Iris pigment epithelial cell (primary cell): ENCODE results near the gene KCNH2.
"Not testable (repeated sequence)": the region's sequence is repeated elsewhere in the genome, so short reads cannot be mapped to it uniquely, and the experiment has no call there.

Experiments
- DNase-seq: peaks from one replicate; pipeline ENCODE4 v3.0.0-alpha.2; 2011; ENCODE audit warnings: low read depth

The KCNH2 gene

GRCh38 chr7:151012031-151012692 lies 34.0 kb upstream of the KCNH2 start:
- DNase-seq, result no peak

GRCh38 chr7:151011616-151012015 lies 33.5 kb upstream of the KCNH2 start:
- DNase-seq, result not testable (repeated sequence)

DNA sequence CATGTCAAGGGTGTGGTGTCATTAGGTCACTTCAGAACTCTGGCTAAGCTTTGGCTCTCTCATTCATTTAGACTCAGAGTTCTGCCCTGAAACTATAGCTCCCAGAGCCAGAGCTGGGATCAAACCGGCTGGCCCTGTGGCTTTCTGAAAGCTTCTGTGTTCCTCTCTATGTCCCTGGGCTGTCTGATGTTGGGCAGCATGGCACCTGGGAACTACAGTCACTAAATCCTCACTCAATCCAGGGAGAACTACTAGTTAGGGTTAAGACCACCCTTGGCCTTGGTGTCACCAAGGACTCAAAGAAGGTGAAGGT lies 32.9 kb upstream of the KCNH2 start:
- DNase-seq, result no peak

DNA sequence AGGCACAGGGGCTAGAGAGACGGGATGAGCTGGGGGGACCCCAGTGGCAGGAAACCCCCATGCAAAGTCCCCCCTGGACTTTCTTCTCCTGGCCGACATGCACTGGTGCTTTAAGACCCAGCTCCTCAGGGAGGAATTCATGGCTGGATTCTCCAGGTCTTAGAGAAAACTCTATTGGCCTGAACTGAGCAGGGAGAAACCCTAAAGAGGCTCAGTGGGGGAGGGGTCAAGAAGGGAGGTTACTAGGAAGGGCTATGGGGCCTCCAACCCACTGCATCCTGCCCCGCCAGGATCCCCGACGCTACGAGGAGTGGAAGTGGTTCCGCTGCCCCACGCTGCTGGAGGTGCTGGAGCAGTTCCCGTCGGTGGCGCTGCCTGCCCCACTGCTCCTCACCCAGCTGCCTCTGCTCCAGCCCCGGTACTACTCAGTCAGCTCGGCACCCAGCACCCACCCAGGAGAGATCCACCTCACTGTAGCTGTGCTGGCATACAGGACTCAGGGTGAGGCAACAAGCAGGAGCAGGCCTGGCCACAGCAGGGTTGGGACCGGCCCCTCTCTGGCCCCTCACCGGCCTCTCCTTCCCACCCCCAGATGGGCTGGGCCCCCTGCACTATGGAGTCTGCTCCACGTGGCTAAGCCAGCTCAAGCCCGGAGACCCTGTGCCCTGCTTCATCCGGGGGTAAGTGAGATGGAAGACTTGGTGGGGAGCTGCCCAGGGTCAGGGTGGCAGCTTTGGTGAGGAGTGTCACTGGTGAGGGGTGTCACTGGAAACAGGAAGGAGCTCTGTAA lies 32.4 kb upstream of the KCNH2 start:
- no peak for DNase-seq

GRCh38 chr7:151010037-151010306 lies 31.9 kb upstream of the KCNH2 start:
- no peak for DNase-seq

GRCh38 chr7:151009327-151010036 lies 31.4 kb upstream of the KCNH2 start:
- DNase-seq, result no peak

GRCh38 chr7:151008511-151009323 lies 30.6 kb upstream of the KCNH2 start:
- no peak for DNase-seq

DNA sequence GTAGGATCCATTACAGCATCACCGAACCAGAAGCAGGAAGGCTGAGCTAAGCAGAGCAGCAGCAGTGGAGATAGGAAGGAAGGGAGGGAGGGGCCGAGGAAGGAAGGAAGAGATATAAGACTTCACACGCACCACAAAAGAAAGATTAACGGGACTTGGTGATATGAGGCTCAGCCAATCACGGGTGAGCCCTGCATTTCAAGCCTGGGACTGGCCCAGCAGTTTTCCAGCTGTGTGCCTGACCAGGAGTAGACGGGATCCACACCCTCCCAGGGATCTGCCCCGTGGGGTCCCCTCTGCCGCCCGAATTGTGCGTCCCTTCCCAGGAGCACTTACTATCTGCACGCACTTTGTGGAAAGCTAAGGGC lies 30.0 kb upstream of the KCNH2 start:
- no peak for DNase-seq

- no peak for DNase-seq
Observed at GRCh38 chr7:151007469-151007898, 29.4 kb upstream of the KCNH2 start.

DNA sequence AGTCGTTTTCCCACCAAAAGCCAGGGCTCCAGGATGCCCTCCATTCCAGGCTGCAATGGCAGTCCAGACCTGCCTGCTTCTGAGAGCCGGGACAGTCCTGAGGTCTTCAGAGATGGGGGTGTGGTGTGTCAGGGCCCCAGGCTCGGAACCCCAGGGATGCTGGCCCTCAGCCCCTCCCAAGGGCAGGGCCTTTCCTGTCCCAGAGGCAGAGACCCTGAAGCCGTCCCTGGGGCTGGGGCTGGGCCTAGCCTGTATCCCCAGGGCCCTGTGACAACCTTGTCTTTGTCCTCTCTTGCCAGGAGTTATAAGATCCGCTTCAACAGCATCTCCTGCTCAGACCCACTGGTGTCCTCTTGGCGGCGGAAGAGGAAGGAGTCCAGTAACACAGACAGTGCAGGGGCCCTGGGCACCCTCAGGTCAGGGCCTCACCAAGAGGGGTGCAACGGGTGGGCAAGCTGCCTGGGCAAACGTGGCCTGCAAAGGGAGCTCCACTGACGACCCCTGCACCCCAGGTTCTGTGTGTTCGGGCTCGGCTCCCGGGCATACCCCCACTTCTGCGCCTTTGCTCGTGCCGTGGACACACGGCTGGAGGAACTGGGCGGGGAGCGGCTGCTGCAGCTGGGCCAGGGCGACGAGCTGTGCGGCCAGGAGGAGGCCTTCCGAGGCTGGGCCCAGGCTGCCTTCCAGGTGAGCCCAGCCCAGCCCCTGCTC lies 28.6 kb upstream of the KCNH2 start:
- DNase-seq, result no peak

DNA sequence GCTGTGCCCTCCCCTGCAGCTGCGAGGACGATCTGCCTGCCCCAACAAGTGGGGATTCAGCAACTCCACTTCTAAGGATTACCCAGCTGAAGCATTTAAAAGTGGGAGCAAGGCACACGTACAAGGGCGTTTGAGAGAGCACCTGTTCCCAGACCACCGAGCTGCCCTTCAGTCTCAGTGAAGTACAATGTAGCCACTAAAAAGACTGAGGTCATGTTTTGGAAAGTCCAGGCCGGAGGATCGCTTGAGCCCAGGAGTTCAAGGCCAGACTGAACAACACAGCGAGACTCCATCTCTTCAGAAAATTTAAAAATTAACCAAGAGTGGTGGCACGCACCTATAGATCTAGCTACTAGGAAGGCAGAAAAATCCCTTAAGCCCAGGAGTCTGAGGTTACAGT lies 27.4 kb upstream of the KCNH2 start:
- no peak for DNase-seq

- no peak for DNase-seq
Observed at GRCh38 chr7:151003572-151003971, 25.5 kb upstream of the KCNH2 start.

DNA sequence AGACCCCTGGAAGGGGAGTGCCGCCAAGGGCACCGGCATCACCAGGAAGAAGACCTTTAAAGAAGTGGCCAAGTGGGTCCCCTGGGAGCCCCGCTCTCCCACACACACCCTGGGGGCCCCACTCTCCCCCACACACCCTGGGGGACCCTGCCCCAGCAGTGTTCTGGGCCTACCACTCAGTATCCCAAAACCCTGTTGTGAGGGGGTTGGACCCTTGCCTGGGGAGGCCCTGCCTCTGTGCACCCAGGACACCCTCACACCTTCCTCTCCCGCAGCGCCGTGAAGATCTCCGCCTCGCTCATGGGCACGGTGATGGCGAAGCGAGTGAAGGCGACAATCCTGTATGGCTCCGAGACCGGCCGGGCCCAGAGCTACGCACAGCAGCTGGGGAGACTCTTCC lies 23.4 kb upstream of the KCNH2 start:
- no peak for DNase-seq

DNA sequence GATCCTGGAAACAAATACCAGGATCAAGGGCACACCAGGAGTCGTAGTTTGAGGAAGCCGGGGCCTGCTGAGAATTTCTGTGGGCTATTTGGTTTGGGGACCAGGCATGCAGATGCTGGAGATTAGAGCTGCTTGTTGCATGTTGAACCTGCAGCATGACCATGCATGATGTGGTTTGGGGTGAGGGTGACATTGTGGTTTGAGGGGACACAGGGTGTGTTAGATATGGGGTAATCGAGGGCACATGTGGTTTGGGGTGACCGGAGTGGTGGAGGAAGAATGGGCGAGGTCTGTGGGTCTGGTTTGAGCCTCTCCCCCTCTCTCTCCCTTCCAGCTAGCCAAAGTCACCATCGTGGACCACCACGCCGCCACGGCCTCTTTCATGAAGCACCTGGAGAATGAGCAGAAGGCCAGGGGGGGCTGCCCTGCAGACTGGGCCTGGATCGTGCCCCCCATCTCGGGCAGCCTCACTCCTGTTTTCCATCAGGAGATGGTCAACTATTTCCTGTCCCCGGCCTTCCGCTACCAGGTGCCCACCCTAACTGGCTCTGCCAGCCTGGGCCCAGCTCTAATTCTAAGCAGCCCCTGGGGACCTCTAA lies 22.9 kb upstream of the KCNH2 start:
- DNase-seq, result no peak

GRCh38 chr7:150999497-151000230 lies 21.5 kb upstream of the KCNH2 start:
- DNase-seq, result no peak

DNA sequence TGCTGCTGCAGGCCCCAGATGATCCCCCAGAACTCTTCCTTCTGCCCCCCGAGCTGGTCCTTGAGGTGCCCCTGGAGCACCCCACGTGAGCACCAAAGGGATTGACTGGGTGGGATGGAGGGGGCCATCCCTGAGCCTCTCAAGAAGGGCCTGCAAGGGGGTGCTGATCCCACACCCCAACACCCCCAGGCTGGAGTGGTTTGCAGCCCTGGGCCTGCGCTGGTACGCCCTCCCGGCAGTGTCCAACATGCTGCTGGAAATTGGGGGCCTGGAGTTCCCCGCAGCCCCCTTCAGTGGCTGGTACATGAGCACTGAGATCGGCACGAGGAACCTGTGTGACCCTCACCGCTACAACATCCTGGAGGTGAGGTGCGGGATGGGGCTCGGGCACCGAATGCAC lies 20.9 kb upstream of the KCNH2 start:
- DNase-seq, result no peak

DNA sequence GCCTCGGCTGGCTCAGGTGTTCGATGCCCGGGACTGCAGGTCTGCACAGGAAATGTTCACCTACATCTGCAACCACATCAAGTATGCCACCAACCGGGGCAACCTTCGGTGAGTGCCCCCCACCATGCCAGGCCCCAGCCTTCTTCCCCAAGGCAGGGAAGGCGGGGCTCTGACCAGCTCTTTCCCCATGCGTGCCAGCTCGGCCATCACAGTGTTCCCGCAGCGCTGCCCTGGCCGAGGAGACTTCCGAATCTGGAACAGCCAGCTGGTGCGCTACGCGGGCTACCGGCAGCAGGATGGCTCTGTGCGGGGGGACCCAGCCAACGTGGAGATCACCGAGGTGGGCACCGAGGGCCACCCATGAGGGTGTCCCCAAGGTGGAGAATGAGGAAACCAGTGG lies 20.2 kb upstream of the KCNH2 start:
- DNase-seq, result no peak

- DNase-seq, result no peak
Observed at GRCh38 chr7:150997817-150998216, 19.7 kb upstream of the KCNH2 start.

- DNase-seq, result no peak
Observed at GRCh38 chr7:150997075-150997511, 19.0 kb upstream of the KCNH2 start.

- no peak for DNase-seq
Observed at GRCh38 chr7:150996376-150997074, 18.4 kb upstream of the KCNH2 start.
